ENCODE data around the gene KRT25.

KRT25 gene

DNA sequence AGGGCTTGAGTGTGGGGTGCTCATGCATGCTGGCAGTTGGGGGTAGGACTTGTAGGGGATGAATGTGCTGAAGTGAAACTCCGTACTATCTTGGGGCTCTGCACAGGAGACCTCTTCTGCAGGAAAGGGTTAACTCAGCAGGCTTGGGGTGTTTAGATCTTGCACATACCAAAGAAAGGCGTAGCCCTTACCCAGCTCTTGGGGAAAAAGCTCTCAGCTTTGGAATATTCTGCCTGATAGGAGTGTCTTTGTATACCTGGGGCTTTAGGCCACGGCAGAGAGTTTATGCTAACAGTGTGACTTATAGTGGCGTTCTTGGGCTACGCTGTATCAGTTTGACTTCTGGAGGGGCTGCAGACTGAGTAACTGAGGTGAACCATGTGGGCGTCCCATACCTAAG lies 21.1 kb downstream of the KRT25 start:
- Mint-ChIP-seq H3K4me1 (ENCODE audit: low read depth in 2 of 2) (no peaks in the 10 kb centered on the region), H3K27me3 (peaks cover 44 to 68% of the 10 kb centered on the region in 2 donors), H3K27ac (no peak overlapping the region), H3K36me3 (ENCODE audit: insufficient read depth) (no peaks in the 10 kb centered on the region), H3K4me3 (no peak overlapping the region), H3K9me3 (no peaks in the 10 kb centered on the region)
- no peak for DNase-seq
- ATAC-seq (replicated peaks) = no peak

GRCh38 chr17:40730970-40731369 lies 24.2 kb downstream of the KRT25 start:
- Mint-ChIP-seq H3K9me3 (no peaks in the 10 kb centered on the region), H3K27me3 (peaks cover 32 to 59% of the 10 kb centered on the region in 2 donors), H3K4me1 (ENCODE audit: low read depth in 2 of 2) (no peaks in the 10 kb centered on the region), H3K27ac (no peak overlapping the region), H3K36me3 (ENCODE audit: insufficient read depth) (no peaks in the 10 kb centered on the region), H3K4me3 (no peak overlapping the region)
- ATAC-seq (replicated peaks) (no peak), DNase-seq (no peak)

DNA sequence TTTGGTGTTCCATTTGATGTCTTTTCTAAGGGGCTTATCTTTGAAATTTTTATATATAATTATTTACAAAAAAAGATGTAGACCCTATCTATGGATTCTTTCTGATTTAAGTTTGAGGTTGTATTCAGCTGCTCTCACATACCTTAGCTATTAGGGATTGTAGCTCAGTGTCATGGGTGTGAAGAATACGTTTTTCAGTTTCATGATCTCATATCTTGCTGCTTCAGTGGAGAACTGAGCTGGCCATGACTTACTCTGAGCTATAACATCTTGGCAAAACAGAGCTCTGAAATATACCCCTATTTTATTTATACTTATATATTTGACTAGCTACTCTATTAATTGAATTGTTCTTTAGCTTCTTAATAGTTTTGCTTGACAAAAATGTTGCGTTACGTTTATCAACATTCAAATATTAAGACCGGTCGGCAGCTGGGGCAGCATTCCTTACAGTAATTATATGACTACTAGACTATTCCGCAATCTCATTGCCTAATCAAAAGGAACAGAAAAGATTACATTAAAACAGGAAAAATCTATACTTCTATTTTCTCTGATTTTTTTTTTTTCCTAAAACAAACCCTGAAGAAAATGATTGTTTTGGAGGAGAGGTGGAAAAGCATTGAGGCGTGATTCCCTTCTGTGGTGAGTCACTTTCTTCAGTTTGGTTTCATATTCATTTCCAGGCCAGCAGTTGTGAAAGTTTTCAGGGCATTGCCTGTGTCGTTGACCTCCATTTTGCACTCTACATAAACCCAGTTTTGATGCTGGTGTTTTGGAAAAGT lies 27.5 kb downstream of the KRT25 start:
- Mint-ChIP-seq H3K4me3 (no peak overlapping the region), H3K27ac (no peak overlapping the region), H3K27me3 (peaks cover 41 to 50% of the 10 kb centered on the region in 2 donors), H3K4me1 (ENCODE audit: low read depth in 2 of 2) (no peaks in the 10 kb centered on the region), H3K36me3 (ENCODE audit: insufficient read depth) (no peaks in the 10 kb centered on the region), H3K9me3 (no peaks in the 10 kb centered on the region)
- ATAC-seq (replicated peaks) (no peak), DNase-seq (no peak)

GRCh38 chr17:40726919-40727318 lies 28.2 kb downstream of the KRT25 start:
- Mint-ChIP-seq H3K9me3 (no peaks in the 10 kb centered on the region), H3K27ac (no peak overlapping the region), H3K27me3 (peaks cover 35 to 55% of the 10 kb centered on the region in 2 donors), H3K4me3 (no peak overlapping the region), H3K36me3 (ENCODE audit: insufficient read depth) (no peaks in the 10 kb centered on the region), H3K4me1 (ENCODE audit: low read depth in 2 of 2) (no peaks in the 10 kb centered on the region)
- DNase-seq (no peak), ATAC-seq (replicated peaks) (no peak)

- peaks cover 28 to 45% of the 10 kb centered on the region in 2 donors for H3K27me3 Mint-ChIP-seq
- H3K4me3 Mint-ChIP-seq = no peak overlapping the region
- DNase-seq = no peak
- H3K27ac Mint-ChIP-seq = no peak overlapping the region
- H3K9me3 Mint-ChIP-seq = no peaks in the 10 kb centered on the region
- no peaks in the 10 kb centered on the region for H3K4me1 Mint-ChIP-seq (ENCODE audit: low read depth in 2 of 2)
- ATAC-seq (replicated peaks) = no peak
- H3K36me3 Mint-ChIP-seq (ENCODE audit: insufficient read depth) = no peaks in the 10 kb centered on the region
Observed at GRCh38 chr17:40724656-40725055, 30.5 kb downstream of the KRT25 start.

- DNase-seq (no peak), ATAC-seq (replicated peaks) (no peak)
- no peak overlapping the region for H3K27ac Mint-ChIP-seq
- H3K36me3 Mint-ChIP-seq (ENCODE audit: insufficient read depth) = no peaks in the 10 kb centered on the region
- peaks cover 39 to 44% of the 10 kb centered on the region in 2 donors for H3K27me3 Mint-ChIP-seq
- no peaks in the 10 kb centered on the region for H3K4me1 Mint-ChIP-seq (ENCODE audit: low read depth in 2 of 2)
- H3K4me3 Mint-ChIP-seq = no peak overlapping the region
- no peaks in the 10 kb centered on the region for H3K9me3 Mint-ChIP-seq
Observed at GRCh38 chr17:40722241-40722640, 32.9 kb downstream of the KRT25 start.

DNA sequence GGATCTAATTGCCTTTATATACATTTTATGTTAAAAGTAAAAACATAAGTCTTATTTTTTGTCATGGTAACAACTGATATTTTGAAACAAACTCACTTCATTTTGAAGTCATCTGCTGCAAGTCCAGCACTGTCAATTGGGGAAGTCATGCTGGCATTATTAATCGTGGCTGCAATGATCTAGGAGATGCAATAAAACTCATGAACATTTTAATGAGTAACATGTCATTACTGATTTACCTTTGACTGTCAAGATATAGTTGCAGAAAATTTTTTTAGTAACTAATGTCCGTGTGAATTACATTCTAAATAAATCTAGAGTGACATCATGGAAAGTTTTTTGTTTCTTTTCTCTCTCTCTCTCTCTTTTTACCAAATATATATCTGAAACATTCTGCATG lies 34.2 kb downstream of the KRT25 start:
- Mint-ChIP-seq H3K9me3 (no peaks in the 10 kb centered on the region), H3K27me3 (peaks cover 46 to 51% of the 10 kb centered on the region in 2 donors), H3K4me3 (no peak overlapping the region), H3K36me3 (ENCODE audit: insufficient read depth) (no peaks in the 10 kb centered on the region), H3K27ac (no peak overlapping the region), H3K4me1 (ENCODE audit: low read depth in 2 of 2) (no peaks in the 10 kb centered on the region)
- ATAC-seq (replicated peaks) (no peak), DNase-seq (no peak)

DNA sequence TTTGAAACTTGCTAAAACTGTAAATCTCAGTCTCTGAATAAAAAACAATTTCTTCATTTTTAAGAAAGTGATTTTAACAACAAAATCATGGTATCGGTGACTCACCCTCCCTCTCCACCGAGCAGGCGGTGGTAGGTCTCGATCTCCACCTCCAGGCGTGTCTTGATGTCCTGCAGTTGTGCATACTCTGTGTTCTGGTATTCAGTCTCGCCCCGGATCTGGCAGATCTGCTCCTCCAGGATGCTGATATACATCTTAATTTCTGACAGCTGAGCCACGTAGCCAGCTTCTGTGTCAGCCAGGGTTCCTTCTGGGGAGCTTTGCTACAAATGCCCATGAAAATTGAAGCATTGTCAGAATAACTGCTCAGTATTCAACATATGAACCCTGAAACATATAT lies 36.2 kb downstream of the KRT25 start:
- Mint-ChIP-seq H3K27me3 (peaks cover 58 to 61% of the 10 kb centered on the region in 2 donors), H3K27ac (no peak overlapping the region), H3K36me3 (ENCODE audit: insufficient read depth) (no peaks in the 10 kb centered on the region), H3K4me1 (ENCODE audit: low read depth in 2 of 2) (no peaks in the 10 kb centered on the region), H3K4me3 (no peak overlapping the region), H3K9me3 (no peaks in the 10 kb centered on the region)
- ATAC-seq (replicated peaks) (no peak), DNase-seq (no peak)

DNA sequence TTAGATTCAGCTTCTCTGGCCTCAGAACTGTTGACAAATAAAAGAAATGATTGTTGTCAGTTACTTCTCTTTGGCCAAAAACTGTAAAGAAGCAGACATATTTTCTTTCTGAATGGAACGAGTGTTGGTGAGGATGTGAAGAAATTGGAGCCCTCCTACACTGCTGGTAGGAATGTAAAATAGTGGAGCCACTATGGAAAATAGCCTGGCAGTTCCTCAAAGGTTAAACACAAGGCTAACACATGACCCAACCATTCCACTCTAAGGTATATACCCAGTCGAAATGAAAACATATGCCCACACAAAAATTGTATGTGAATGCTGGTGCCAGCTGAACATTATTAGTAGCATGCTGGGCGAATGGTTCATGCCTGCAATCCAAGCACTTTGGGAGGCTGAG lies 37.4 kb downstream of the KRT25 start:
- DNase-seq (no peak), ATAC-seq (replicated peaks) (no peak)
- H3K4me1 Mint-ChIP-seq (ENCODE audit: low read depth in 2 of 2) = no peaks in the 10 kb centered on the region
- H3K4me3 Mint-ChIP-seq = no peak overlapping the region
- H3K9me3 Mint-ChIP-seq = no peaks in the 10 kb centered on the region
- no peaks in the 10 kb centered on the region for H3K36me3 Mint-ChIP-seq (ENCODE audit: insufficient read depth)
- no peak overlapping the region for H3K27ac Mint-ChIP-seq
- peaks cover 46 to 51% of the 10 kb centered on the region in 2 donors for H3K27me3 Mint-ChIP-seq

DNA sequence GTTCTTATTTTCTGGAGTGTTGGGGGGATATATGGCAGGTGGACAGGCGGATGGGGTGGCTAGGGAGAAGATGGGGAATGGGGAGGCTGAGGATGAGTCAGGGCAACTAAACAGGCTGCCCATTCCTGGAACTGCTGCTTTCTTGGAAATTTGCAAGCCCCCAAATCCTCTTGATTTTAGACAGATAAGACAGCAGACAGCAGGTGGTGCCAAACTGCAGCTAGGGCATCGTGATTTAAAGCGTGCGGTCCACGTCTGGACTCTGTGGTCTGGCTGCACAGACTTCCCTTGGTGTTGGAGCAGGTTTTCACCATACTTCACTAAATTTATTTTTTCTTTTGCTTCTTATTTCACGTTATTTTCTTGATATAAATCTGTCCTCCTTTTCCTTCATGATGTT lies 40.7 kb downstream of the KRT25 start:
- no peaks in the 10 kb centered on the region for H3K4me1 Mint-ChIP-seq (ENCODE audit: low read depth in 2 of 2)
- no peak overlapping the region for H3K27ac Mint-ChIP-seq
- DNase-seq (no peak), ATAC-seq (replicated peaks) (no peak)
- H3K27me3 Mint-ChIP-seq = peaks cover 35 to 39% of the 10 kb centered on the region in 2 donors
- H3K36me3 Mint-ChIP-seq (ENCODE audit: insufficient read depth) = no peaks in the 10 kb centered on the region
- no peak overlapping the region for H3K4me3 Mint-ChIP-seq
- H3K9me3 Mint-ChIP-seq = no peaks in the 10 kb centered on the region

GRCh38 chr17:40707745-40708144 lies 47.4 kb downstream of the KRT25 start:
- Mint-ChIP-seq H3K4me3 (no peak overlapping the region), H3K27me3 (peaks cover 46 to 53% of the 10 kb centered on the region in 2 donors), H3K9me3 (no peaks in the 10 kb centered on the region), H3K27ac (no peak overlapping the region), H3K4me1 (ENCODE audit: low read depth in 2 of 2) (no peaks in the 10 kb centered on the region), H3K36me3 (ENCODE audit: insufficient read depth) (no peaks in the 10 kb centered on the region)
- DNase-seq = no peak
- ATAC-seq (replicated peaks) = no peak

DNA sequence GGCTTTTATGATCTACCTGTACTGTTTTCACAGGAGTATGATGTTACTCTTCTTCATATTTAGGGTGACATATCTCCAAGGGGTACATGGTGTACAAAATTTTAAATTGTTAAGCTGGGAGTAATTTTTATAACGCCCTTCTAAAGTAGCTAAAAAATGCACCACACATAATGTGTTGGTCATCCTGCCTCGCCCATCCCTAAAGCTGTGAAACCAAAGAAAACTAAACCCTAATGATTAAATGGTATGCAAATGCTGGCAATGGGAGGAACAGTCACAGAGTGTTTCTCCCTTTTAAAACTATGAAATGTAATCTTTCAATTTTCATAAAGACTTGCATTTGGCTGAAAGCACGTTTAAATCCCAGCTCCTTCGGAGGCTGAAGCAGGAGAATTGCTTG lies 49.5 kb downstream of the KRT25 start:
- H3K4me3 Mint-ChIP-seq = no peak overlapping the region
- H3K27me3 Mint-ChIP-seq = peaks cover 57 to 60% of the 10 kb centered on the region in 2 donors
- H3K4me1 Mint-ChIP-seq (ENCODE audit: low read depth in 2 of 2) = no peaks in the 10 kb centered on the region
- H3K9me3 Mint-ChIP-seq = no peaks in the 10 kb centered on the region
- H3K27ac Mint-ChIP-seq = no peak overlapping the region
- ATAC-seq (replicated peaks) = no peak
- DNase-seq = no peak
- H3K36me3 Mint-ChIP-seq (ENCODE audit: insufficient read depth) = no peaks in the 10 kb centered on the region

DNA sequence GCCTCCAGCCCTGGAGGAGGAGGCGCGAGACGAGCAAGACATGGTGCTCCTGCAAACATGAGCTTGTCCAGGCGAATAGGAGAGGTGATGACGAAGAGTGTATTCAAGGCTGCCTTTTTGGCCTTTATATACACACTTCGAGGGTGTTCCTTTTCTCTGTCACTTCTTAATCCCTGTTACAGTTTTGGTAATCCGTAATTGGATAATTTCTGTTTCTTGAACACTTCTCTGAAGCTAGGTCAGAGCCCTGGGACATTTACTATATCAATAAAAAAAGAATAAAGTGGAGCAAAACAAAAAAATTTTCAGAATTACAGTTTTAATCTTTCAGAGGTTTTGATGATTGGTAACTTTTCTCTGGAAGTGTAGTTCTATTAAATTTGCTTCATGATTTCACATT lies 51.5 kb downstream of the KRT25 start, which contains the start of gene KRT24:
TSS of gene KRT24 (minus strand) at position 101 of the 400 bp plus-strand sequence. CDS start at position 42, 59 bp downstream.
- Mint-ChIP-seq H3K9me3 (no peaks in the 10 kb centered on the region), H3K4me3 (no peak within 1 kb of the TSS), H3K27ac (peak within 1 kb of the TSS in 1 of 2 donors; percentile 7), H3K27me3 (peaks cover 73 to 77% of the 10 kb centered on the region in 2 donors), H3K36me3 (ENCODE audit: insufficient read depth) (no peaks in the 10 kb centered on the region), H3K4me1 (ENCODE audit: low read depth in 2 of 2) (no peaks in the 10 kb centered on the region)
- DNase-seq = no peak
- ATAC-seq (replicated peaks) = no peak

GRCh38 chr17:40702271-40702670 lies 52.9 kb downstream of the KRT25 start:
- H3K4me1 Mint-ChIP-seq (ENCODE audit: low read depth in 2 of 2) = no peaks in the 10 kb centered on the region
- no peaks in the 10 kb centered on the region for H3K36me3 Mint-ChIP-seq (ENCODE audit: insufficient read depth)
- H3K9me3 Mint-ChIP-seq = no peaks in the 10 kb centered on the region
- no peak for ATAC-seq (replicated peaks)
- no peak overlapping the region for H3K27ac Mint-ChIP-seq
- no peak overlapping the region for H3K4me3 Mint-ChIP-seq
- no peak for DNase-seq
- H3K27me3 Mint-ChIP-seq = peaks cover 71 to 77% of the 10 kb centered on the region in 2 donors

Measured in effector memory CD8-positive, alpha-beta T cell (primary cell).